Smooth muscle cell (in vitro differentiated cells): ENCODE data around the gene PIK3R1. TPM values are rescaled to one million over a fixed set of nuclear protein-coding genes. Genes with fewer than 3 reads are reported as not detected.

ENCODE experiments used
- DNase-seq: peaks from one replicate; lab custom pipeline; 2025; ENCODE audit not compliant: unreplicated experiment; lab: John Stamatoyannopoulos, UW
- H2AFZ ChIP-seq: fragments of 200-600 bp; sonication (generic); 2 replicates; pipeline ENCODE4 v1.6.0; 2016; ENCODE audit warnings: antibody characterized with exemption, low read depth, mild to moderate bottlenecking
- H3F3A ChIP-seq: fragments of 200-600 bp; sonication (generic); 2 replicates; pipeline ENCODE4 v1.6.0; 2017; ENCODE audit warnings: antibody characterized with exemption, low read depth
- H3K27ac ChIP-seq: fragments of 200-600 bp; sonication (generic); 2 replicates; pipeline ENCODE4 v1.5.1; 2016; ENCODE audit warnings: low read depth, mild to moderate bottlenecking
- H3K27me3 ChIP-seq: fragments of 200-600 bp; sonication (generic); 2 replicates; pipeline ENCODE4 v1.6.1; 2016; ENCODE audit warnings: low read depth, mild to moderate bottlenecking
- H3K36me3 ChIP-seq: fragments of 200-600 bp; sonication (generic); 2 replicates; pipeline ENCODE4 v1.5.1; 2016; ENCODE audit warnings: low read depth
- H3K4me1 ChIP-seq: fragments of 200-600 bp; sonication (generic); 2 replicates; pipeline ENCODE4 v1.5.1; 2016; ENCODE audit warnings: low read depth
- H3K4me2 ChIP-seq: fragments of 200-600 bp; sonication (generic); 2 replicates; pipeline ENCODE4 v1.6.0; 2016; ENCODE audit warnings: mild to moderate bottlenecking
- H3K4me3 ChIP-seq: fragments of 200-600 bp; sonication (generic); 2 replicates; pipeline ENCODE4 v1.5.1; 2016; ENCODE audit warnings: mild to moderate bottlenecking
- H3K79me2 ChIP-seq: fragments of 200-600 bp; sonication (generic); 2 replicates; pipeline ENCODE4 v1.6.0; 2016; ENCODE audit warnings: low read depth, mild to moderate bottlenecking
- H3K9ac ChIP-seq: fragments of 200-600 bp; sonication (generic); 2 replicates; pipeline ENCODE4 v1.6.0; 2016; ENCODE audit warnings: low read depth
- H3K9me3 ChIP-seq: fragments of 200-600 bp; sonication (generic); replicated peaks from 2 replicates; pipeline ENCODE4 v1.5.1; 2016; ENCODE audit warnings: low read depth
- H4K20me1 ChIP-seq: fragments of 200-600 bp; sonication (generic); 2 replicates; pipeline ENCODE4 v1.6.0; 2016; ENCODE audit warnings: low read depth
- WGBS: methylation state at CpG from one replicate; pipeline ENCODE4 v1.1.7; 2016; ENCODE audit warnings: low lambda C conversion rate; 5-methylcytosine and 5-hydroxymethylcytosine counted together
- polyA plus RNA-seq: library from polyadenylated mRNA; unstranded; fragments of >200 nt; fragmentation: Nextera tagmentation; extraction: Ambion mirVana; gene quantifications from 2 replicates; pipeline ENCODE4 v1.2.1, GENCODE V29; 2016
- total RNA-seq: library from RNA; depleted of rRNA; stranded (reverse); fragments of >200 nt; gene quantifications from 2 replicates; pipeline ENCODE4 v1.2.3, GENCODE V29; 2014
- TF ChIP-seq, protein P1 (sequence below): fragments of 200-600 bp; sonication (generic); IDR thresholded peaks from 2 replicates; pipeline ENCODE4 v1.5.1; 2017; ENCODE audit warnings: borderline replicate concordance, mild to moderate bottlenecking, antibody characterized with exemption; ENCODE audit not compliant: insufficient read depth, poor library complexity, severe bottlenecking

The PIK3R1 gene
- total and polyA plus RNA-seq, 2 experiments from 2014 or later = 5.3 to 63.6 TPM

- WGBS = 78% methylated on average over 6 of the region's 6 CpGs
- Histone ChIP-seq H3F3A (no peaks in the 10 kb centered on the region), H3K27me3 (no peaks in the 10 kb centered on the region)
These were observed 100.2 kb downstream of the PIK3R1 start for GRCh38 chr5:68315679-68316271.

GRCh38 chr5:68316469-68316868, 100.9 kb downstream of the PIK3R1 start:
- Histone ChIP-seq H3K27ac (no peak overlapping the region), H3K4me3 (no peak overlapping the region), H3K27me3 (no peaks in the 10 kb centered on the region), H3K79me2 (no peaks in the 10 kb centered on the region), H3K9ac (no peak overlapping the region), H2AFZ (no peak overlapping the region), H3K9me3 (no peaks in the 10 kb centered on the region), H3K4me1 (no peaks in the 10 kb centered on the region), H4K20me1 (no peaks in the 10 kb centered on the region), H3K4me2 (no peak overlapping the region), H3F3A (no peaks in the 10 kb centered on the region), H3K36me3 (no peaks in the 10 kb centered on the region)
- DNase-seq = no peak
- TF ChIP-seq, protein P1, sequence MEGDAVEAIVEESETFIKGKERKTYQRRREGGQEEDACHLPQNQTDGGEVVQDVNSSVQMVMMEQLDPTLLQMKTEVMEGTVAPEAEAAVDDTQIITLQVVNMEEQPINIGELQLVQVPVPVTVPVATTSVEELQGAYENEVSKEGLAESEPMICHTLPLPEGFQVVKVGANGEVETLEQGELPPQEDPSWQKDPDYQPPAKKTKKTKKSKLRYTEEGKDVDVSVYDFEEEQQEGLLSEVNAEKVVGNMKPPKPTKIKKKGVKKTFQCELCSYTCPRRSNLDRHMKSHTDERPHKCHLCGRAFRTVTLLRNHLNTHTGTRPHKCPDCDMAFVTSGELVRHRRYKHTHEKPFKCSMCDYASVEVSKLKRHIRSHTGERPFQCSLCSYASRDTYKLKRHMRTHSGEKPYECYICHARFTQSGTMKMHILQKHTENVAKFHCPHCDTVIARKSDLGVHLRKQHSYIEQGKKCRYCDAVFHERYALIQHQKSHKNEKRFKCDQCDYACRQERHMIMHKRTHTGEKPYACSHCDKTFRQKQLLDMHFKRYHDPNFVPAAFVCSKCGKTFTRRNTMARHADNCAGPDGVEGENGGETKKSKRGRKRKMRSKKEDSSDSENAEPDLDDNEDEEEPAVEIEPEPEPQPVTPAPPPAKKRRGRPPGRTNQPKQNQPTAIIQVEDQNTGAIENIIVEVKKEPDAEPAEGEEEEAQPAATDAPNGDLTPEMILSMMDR = no peak
- 62% methylated on average over 3 of the region's 3 CpGs for WGBS

More at GRCh38 chr5:68315679-68316271, 100.2 kb downstream of the PIK3R1 start:
- no peaks in the 10 kb centered on the region for H3K4me1 ChIP-seq
- DNase-seq = no peak
- H3K27ac ChIP-seq = no peak overlapping the region
- no peak overlapping the region for H2AFZ ChIP-seq
- H3K79me2 ChIP-seq = no peaks in the 10 kb centered on the region
- TF ChIP-seq, protein P1 = no peak
- H4K20me1 ChIP-seq = no peaks in the 10 kb centered on the region
- no peak overlapping the region for H3K9ac ChIP-seq
- no peaks in the 10 kb centered on the region for H3K36me3 ChIP-seq
- H3K4me2 ChIP-seq = no peak overlapping the region
- no peak overlapping the region for H3K4me3 ChIP-seq
- no peaks in the 10 kb centered on the region for H3K9me3 ChIP-seq

DNA sequence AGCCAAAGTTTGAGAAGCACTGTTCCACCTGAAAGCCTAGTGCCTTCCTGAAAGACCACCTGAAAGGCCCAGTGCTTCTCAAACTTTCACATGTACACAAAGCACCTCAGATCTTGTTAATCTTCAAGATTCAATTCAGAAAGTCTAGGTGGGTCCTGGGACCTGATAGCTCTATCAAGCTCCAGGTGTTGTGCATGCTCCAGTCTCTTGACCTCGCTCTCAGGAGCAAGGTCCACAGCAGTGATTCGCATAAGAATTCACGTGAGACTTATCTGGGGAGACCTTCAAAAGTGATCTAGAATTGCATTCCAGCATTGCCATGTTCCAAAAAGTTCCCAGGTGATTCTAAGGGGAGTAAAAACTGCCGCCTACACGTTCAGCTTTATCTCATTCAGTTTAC, 102.1 kb downstream of the PIK3R1 start:
- DNase-seq = no peak
- Histone ChIP-seq H3K36me3 (no peaks in the 10 kb centered on the region), H3K4me3 (no peak overlapping the region), H3K27me3 (no peaks in the 10 kb centered on the region), H3K27ac (no peak overlapping the region), H3K9ac (no peak overlapping the region), H3K79me2 (no peaks in the 10 kb centered on the region), H3K4me1 (no peaks in the 10 kb centered on the region), H4K20me1 (no peaks in the 10 kb centered on the region), H3K4me2 (no peak overlapping the region), H3K9me3 (no peaks in the 10 kb centered on the region), H2AFZ (no peak overlapping the region), H3F3A (no peaks in the 10 kb centered on the region)
- TF ChIP-seq, protein P1 = no peak
- 92% methylated on average over 5 of the region's 5 CpGs for whole genome bisulfite sequencing
